Retinal pigment epithelial cell (primary cell): ENCODE data around the gene CDKN2AIP.
A peak's percentile ranks its signal among the peaks of the same experiment; 100 is the strongest.

ENCODE experiments used
- DNase-seq: peaks from one replicate; pipeline ENCODE4 v3.0.0-alpha.2; 2010; ENCODE audit warnings: low read depth
- H3K4me3 ChIP-seq: 2 replicates; pipeline ENCODE4 v1.5.1; 2011; ENCODE audit warnings: mild to moderate bottlenecking, low read length, control low read depth, moderate library complexity
- CTCF ChIP-seq: conservative IDR thresholded peaks from 2 replicates; pipeline ENCODE4 v1.5.1; 2011; ENCODE audit warnings: low read depth, low read length, control low read depth, inconsistent platforms

The CDKN2AIP gene

GRCh38 chr4:183467246-183467645 is 22.8 kb downstream of the CDKN2AIP start:
- TF ChIP-seq CTCF: no peak
- no peak overlapping the region for H3K4me3 ChIP-seq
- no peak for DNase-seq

DNA sequence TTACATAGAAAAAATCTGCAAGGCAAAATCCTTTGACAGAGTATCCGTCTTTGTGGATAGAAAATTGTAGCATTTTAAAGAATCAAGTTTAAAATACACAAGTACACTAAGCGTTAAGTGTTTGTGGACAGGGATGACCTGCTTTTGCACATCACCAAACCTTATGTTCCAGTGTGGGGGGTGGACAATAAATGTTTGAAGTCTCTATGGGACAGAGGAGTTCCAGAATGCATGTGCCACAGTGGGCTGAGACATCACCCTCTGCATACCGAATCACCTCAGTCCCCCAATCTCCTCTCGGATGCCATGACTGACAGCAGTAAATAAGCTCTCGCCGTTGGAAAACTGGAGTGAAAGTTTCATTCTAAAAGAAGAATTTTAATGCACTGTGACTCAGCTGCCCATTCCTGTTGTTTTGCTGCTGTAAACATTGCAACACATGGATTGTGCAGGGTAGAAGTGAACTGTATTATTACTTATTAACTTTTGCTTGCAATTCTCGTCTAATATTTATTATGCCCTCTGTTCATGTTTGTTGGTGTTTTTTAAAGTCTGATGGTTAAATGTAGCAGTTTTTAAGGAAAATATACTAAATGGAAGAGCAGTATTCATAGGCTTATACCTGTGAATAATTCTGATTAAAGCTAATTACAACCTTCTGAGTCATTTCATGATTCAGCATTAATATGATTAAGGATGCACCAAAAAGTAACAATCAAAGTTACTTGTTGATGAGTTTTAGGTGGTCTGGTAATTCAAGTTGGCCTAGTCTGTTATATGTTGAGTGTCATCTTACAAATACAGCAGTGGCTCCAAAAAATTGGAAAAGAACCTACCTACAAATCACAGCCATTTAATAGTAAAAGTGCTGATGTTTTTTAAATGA is 24.0 kb downstream of the CDKN2AIP start:
- H3K4me3 ChIP-seq: no peak overlapping the region
- no peak for TF ChIP-seq CTCF
- no peak for DNase-seq

- no peak for DNase-seq
- H3K4me3 ChIP-seq: no peak overlapping the region
- TF ChIP-seq CTCF: no peak
Measured at GRCh38 chr4:183469285-183469684, 24.8 kb downstream of the CDKN2AIP start.

GRCh38 chr4:183469936-183470335 is 25.5 kb downstream of the CDKN2AIP start:
- TF ChIP-seq CTCF: no peak
- no peak for DNase-seq
- no peak overlapping the region for H3K4me3 ChIP-seq

DNA sequence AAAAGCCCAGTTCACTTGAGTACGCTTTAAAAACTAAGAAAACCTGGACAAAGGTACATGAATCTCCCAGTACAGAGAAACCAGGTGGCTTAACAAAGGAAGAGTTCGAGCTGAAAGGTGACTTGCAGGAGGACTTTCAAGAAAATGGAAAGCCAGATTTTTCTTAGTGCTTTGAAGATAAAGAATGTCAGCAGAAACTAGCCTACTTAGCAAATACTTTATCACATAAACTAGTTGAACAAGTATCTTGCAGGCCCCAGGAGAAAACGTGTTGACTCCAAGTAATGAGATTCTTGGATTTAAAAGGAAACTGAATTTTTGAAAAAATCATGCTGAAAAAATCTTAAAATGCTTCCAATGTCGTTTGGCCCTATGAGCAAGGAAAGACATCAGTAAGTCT is 26.4 kb downstream of the CDKN2AIP start:
- no peak for TF ChIP-seq CTCF
- no peak for DNase-seq
- H3K4me3 ChIP-seq: no peak overlapping the region

DNA sequence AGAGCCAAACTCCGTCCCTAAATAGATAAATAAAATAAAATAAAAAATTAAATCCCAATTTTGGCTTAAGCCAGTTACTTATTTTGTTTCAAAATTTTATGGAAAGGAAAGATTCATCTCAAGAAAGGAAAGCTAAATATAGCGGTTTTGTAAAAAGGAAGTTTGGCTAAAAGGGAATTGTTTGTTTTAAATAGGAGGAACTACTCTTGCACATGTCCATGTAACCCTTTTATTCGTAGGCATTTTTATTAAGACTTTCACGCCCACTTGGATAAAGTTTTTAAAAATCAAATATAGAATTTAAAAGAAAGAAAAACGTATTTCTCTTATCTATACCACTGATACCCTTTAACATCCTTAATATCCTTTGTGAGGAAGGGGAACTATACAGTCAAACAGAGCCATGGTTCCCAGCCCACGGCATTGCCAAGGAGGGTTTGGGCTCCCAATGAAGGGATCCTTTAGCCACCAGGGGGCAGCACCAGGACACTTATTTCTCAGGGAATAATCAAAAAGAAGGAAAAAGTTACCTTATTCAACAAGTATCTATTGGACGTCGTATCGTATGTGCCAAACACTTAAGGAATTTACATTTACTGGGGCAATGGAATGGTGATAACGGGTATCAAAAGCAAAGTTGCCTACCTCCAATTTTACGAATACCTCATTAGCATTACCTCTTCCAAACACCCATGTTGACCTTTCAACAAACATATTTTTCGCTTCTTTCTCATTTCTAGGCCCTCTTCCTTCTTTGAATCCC is 27.7 kb downstream of the CDKN2AIP start:
- H3K4me3 ChIP-seq: no peak overlapping the region

More for the DNA sequence above, 27.7 kb downstream of the CDKN2AIP start:
- TF ChIP-seq CTCF: peak; percentile 83
- DNase-seq: no peak
